ENCODE data around the gene CLEC16A.

CLEC16A gene

DNA sequence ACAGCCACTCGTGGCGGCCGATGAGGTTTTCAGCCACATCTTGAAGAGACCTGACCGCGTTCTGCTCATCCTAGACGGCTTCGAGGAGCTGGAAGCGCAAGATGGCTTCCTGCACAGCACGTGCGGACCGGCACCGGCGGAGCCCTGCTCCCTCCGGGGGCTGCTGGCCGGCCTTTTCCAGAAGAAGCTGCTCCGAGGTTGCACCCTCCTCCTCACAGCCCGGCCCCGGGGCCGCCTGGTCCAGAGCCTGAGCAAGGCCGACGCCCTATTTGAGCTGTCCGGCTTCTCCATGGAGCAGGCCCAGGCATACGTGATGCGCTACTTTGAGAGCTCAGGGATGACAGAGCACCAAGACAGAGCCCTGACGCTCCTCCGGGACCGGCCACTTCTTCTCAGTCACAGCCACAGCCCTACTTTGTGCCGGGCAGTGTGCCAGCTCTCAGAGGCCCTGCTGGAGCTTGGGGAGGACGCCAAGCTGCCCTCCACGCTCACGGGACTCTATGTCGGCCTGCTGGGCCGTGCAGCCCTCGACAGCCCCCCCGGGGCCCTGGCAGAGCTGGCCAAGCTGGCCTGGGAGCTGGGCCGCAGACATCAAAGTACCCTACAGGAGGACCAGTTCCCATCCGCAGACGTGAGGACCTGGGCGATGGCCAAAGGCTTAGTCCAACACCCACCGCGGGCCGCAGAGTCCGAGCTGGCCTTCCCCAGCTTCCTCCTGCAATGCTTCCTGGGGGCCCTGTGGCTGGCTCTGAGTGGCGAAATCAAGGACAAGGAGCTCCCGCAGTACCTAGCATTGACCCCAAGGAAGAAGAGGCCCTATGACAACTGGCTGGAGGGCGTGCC, 37.2 kb upstream of the CLEC16A start:
- TF ChIP-seq, protein P1, sequence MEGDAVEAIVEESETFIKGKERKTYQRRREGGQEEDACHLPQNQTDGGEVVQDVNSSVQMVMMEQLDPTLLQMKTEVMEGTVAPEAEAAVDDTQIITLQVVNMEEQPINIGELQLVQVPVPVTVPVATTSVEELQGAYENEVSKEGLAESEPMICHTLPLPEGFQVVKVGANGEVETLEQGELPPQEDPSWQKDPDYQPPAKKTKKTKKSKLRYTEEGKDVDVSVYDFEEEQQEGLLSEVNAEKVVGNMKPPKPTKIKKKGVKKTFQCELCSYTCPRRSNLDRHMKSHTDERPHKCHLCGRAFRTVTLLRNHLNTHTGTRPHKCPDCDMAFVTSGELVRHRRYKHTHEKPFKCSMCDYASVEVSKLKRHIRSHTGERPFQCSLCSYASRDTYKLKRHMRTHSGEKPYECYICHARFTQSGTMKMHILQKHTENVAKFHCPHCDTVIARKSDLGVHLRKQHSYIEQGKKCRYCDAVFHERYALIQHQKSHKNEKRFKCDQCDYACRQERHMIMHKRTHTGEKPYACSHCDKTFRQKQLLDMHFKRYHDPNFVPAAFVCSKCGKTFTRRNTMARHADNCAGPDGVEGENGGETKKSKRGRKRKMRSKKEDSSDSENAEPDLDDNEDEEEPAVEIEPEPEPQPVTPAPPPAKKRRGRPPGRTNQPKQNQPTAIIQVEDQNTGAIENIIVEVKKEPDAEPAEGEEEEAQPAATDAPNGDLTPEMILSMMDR (conservative IDR thresholded peaks at IDR 0.05) = no peak
- H3K27ac ChIP-seq = no peak overlapping the region

DNA sequence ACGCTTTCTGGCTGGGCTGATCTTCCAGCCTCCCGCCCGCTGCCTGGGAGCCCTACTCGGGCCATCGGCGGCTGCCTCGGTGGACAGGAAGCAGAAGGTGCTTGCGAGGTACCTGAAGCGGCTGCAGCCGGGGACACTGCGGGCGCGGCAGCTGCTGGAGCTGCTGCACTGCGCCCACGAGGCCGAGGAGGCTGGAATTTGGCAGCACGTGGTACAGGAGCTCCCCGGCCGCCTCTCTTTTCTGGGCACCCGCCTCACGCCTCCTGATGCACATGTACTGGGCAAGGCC, 36.7 kb upstream of the CLEC16A start:
- TF ChIP-seq, protein P1 (conservative IDR thresholded peaks at IDR 0.05) = no peak
- no peak overlapping the region for H3K27ac ChIP-seq

DNA sequence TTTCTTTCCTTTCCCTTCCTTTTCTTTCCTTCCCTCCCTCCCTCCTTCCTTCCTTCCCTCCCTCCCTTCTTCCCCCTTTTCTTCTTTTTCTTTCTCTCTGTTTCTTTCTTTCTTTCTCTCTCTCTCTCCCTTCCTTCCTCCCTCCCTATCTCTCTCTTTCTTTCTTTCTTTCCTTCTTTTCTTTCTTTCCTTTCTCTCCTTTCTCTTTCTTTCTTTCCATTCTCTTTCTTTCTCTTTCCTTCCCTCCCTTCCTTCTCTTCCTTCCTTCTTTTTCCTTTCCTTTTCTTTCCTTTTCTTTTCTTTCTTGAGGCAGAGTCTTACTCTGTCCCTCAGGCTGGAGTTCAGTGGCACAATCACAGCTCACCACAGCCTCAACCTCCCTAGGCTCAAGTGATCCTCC, 33.1 kb upstream of the CLEC16A start:
- no peak overlapping the region for H3K27ac ChIP-seq
- TF ChIP-seq, protein P1 (conservative IDR thresholded peaks at IDR 0.05) = no peak

DNA sequence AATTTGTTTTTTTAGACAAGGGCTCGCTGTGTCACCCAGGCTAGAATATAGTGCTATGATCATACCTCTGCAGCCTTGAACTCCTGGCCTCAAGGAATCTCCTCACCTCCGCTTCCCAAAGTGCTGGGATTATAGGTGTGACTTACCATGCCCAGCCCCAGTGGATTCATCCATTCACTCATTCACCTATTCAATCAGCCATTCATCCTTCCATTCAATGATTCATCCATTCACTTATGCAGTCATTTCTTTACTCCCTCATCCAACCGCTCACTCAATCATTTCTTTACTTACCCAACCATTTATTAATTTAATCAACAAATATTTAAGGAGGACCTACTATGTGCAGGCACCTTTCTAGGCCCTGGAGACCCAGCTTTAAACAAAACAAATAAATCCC, 27.8 kb upstream of the CLEC16A start:
- TF ChIP-seq, protein P1 (conservative IDR thresholded peaks at IDR 0.05) = no peak
- H3K27ac ChIP-seq = no peak overlapping the region

DNA sequence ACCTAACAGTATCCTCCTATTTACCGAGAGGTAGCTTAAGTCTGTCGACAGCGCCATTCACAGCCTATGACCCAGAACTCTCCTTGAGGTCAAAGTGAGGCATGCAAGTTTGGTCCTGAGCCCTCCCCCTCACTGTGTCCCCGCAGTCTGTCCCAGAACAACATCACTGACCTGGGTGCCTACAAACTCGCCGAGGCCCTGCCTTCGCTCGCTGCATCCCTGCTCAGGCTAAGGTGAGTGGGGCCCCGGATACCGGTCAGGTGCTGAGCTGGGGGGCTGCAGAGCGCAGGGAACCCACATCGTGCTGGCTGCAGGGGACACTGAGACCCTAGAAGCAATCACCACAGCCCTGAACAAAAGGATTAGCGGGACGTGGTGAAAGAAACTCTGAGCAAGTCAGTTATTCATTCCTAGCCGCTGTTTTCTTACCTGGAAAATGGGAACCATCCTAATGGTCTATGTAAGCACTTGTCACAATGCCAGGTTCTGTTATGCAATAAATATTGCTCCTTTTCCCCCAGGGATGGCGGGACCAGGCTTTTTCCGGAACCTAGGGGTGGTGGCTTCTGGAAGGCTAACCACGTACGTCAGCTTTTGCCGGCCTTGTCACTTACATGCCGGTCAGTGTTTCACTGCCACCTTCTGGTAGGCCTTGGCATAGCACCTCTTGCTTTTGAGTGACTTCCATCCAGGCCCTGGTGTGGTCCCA, 25.9 kb upstream of the CLEC16A start:
- TF ChIP-seq, protein P1 (conservative IDR thresholded peaks at IDR 0.05) = peak; percentile 89
- no peak overlapping the region for H3K27ac ChIP-seq

DNA sequence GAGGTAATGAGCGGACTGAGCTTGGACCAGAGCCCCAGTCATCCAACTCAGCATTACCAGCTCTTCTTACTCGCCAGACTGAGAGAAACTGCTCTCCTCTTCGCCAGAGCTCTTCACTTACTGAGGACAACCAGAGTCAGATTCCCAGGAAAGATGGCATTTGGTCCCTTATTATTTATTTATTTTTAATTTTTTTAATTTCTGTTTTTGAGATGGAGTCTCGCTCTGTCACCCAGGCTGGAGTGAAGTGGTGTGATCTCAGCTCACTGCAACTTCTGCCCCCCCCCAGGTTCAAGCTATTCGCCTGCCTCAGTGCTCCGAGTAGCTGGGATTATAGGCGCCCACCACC, 25.4 kb upstream of the CLEC16A start:
- TF ChIP-seq, protein P1 (conservative IDR thresholded peaks at IDR 0.05) = peak; percentile 63
- H3K27ac ChIP-seq = no peak overlapping the region

DNA sequence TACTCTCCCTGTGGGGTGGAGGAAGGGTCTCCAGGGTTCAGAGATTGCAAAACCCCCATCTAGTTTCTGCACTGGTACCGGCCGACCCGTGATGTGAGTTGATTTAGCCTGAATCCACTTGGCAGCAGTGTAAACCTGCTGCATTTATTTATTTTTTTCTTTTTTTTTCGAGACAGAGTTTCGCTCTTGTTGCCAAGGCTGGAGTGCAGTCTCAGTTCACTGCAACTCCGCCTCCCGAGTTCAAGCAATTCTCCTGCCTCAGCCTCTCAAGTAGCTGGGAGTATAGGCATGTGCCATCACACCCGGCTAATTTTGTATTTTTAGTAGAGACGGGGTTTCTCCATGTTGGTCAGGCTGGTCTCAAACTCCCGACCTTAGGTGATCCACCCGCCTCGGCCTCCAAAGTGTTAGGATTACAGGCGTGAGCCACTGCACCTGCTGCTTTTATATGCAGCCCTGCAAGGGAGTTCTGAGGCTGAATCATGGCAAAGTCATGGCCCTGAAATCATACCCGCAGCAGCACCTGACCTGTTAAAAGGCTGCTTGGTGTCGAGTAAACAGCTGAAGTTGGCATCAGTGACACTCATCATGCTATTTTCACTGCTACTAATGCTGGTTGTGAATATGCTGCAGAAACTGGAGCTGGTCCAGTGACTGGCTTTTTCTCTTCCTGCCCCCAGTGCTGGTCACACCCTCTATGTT, 23.5 kb upstream of the CLEC16A start:
- H3K27ac ChIP-seq = no peak overlapping the region
- TF ChIP-seq, protein P1 (conservative IDR thresholded peaks at IDR 0.05) = no peak
